ENCODE data around the gene ABLIM3. TPM values are rescaled to one million over a fixed set of nuclear protein-coding genes. Genes with fewer than 3 reads are reported as not detected.

The ABLIM3 gene
- total RNA-seq, 1 donor from 2014 or later, result 0.64 TPM

- no peaks in the 10 kb centered on the region for H3K9me3 Mint-ChIP-seq (ENCODE audit: unreplicated experiment)
- no peak for DNase-seq (ENCODE audit: extremely low spot score, unreplicated experiment)
- no peaks in the 10 kb centered on the region for H3K36me3 Mint-ChIP-seq (ENCODE audit: unreplicated experiment)
- H3K4me1 Mint-ChIP-seq (ENCODE audit: unreplicated experiment), result peaks cover 4% of the 10 kb centered on the region
- no peak overlapping the region for H3K4me3 Mint-ChIP-seq (ENCODE audit: unreplicated experiment)
- no peak for TF ChIP-seq CTCF (IDR thresholded peaks at IDR 0.05)
- H3K27me3 Mint-ChIP-seq (ENCODE audit: unreplicated experiment), result no peaks in the 10 kb centered on the region
- no peak overlapping the region for H3K27ac Mint-ChIP-seq (ENCODE audit: unreplicated experiment)
These were observed 12.0 kb downstream of the ABLIM3 start for GRCh38 chr5:149153193-149153750.

DNA sequence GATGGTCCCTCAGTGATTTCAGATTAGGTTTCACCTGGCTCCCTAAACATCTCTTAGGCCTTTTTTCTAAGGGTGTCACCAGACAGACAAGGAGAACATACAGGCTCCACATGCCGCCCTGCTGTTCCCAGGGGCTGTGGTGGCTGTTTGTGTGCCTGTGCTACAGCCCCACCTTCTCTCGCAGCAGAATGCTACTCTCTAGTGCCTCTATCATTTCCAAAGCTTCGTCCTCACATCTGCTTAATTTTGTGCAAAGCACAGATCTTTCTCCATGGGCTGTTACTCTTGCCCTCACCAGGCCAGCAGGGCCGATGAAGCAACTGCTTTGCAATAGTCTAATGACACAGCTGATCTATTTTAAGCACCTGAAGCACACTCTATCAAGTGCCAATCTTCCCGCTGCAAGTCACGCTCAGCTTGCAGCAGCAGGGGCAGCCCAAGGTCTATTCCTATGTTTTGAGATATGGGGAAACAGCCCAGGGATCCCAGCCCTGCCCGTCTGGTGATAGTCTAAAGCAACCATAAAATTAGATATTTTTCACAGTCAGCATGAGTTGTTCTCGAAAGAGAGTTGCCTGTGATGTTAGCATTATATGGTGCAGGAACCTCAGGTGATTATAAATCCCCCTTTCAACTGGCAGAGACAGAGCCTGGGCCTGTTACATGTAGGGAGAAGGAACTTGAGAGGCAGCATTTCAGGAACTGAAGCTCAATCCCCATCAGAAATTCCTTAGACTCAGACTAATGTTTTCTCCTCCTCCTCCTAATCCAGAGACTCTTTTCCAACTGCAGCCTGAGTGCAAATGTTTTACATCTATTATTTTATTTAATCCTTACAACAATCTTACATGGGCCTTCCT is 12.7 kb downstream of the ABLIM3 start:
- no peak overlapping the region for H3K27ac Mint-ChIP-seq (ENCODE audit: unreplicated experiment)
- H3K36me3 Mint-ChIP-seq (ENCODE audit: unreplicated experiment), result no peaks in the 10 kb centered on the region
- H3K4me3 Mint-ChIP-seq (ENCODE audit: unreplicated experiment), result no peak overlapping the region
- H3K27me3 Mint-ChIP-seq (ENCODE audit: unreplicated experiment), result no peaks in the 10 kb centered on the region
- no peak for TF ChIP-seq CTCF (IDR thresholded peaks at IDR 0.05)
- no peaks in the 10 kb centered on the region for H3K9me3 Mint-ChIP-seq (ENCODE audit: unreplicated experiment)
- peaks cover 4% of the 10 kb centered on the region for H3K4me1 Mint-ChIP-seq (ENCODE audit: unreplicated experiment)
- no peak for DNase-seq (ENCODE audit: extremely low spot score, unreplicated experiment)

DNA sequence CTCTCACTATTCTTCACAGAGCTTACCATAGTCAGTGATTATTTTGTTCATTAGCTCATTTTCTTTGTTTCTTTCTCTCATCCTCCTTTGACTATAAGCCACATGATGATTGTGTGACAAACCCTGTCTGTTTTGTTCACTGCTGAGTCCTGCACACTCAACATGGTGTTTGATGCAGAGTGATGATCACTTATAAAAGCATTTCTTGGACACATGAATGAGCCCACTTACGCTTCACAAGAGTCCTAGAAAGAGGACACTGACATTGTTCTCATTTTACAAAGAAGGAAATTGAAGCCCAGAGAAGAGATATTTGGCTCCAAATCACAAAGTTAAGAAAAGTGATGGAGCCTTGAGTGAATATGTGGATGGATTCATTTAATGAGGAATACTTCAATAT is 13.4 kb downstream of the ABLIM3 start:
- no peaks in the 10 kb centered on the region for H3K27me3 Mint-ChIP-seq (ENCODE audit: unreplicated experiment)
- H3K4me3 Mint-ChIP-seq (ENCODE audit: unreplicated experiment), result no peak overlapping the region
- TF ChIP-seq CTCF (IDR thresholded peaks at IDR 0.05), result no peak
- H3K9me3 Mint-ChIP-seq (ENCODE audit: unreplicated experiment), result no peaks in the 10 kb centered on the region
- H3K4me1 Mint-ChIP-seq (ENCODE audit: unreplicated experiment), result peaks cover 4% of the 10 kb centered on the region
- no peaks in the 10 kb centered on the region for H3K36me3 Mint-ChIP-seq (ENCODE audit: unreplicated experiment)
- H3K27ac Mint-ChIP-seq (ENCODE audit: unreplicated experiment), result no peak overlapping the region
- DNase-seq (ENCODE audit: extremely low spot score, unreplicated experiment), result no peak

DNA sequence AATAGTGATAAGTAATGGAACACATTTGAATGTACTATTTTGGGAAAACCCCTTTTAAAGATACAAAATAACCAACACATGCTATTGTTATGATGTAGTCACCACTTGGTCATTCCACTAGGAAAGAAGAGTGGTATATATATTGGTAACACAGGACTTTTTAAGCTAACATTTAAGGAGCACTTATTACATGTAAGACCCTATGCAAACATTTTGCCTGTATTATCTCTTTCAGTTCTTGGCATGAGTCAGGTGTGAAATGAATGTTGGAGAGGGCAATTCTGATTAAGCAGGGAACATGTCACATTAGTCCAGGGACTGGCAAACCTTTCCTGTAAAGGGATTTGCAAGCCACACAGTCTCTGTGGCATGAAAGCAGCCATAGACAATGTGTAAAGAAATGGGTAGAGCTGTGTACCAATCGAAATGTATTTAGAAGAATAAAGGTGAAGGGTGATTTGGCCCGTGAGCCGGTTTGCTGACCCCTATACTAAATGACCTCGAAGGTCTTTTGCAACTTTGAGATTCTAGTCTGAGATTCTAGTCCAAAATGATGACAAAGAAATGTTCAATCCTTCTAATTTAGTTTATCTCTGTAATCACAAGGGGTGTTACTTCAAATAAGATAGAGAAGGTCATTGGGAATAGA is 15.3 kb downstream of the ABLIM3 start:
- H3K27ac Mint-ChIP-seq (ENCODE audit: unreplicated experiment), result no peak overlapping the region
- H3K4me3 Mint-ChIP-seq (ENCODE audit: unreplicated experiment), result no peak overlapping the region
- H3K9me3 Mint-ChIP-seq (ENCODE audit: unreplicated experiment), result no peaks in the 10 kb centered on the region
- DNase-seq (ENCODE audit: extremely low spot score, unreplicated experiment), result no peak
- H3K4me1 Mint-ChIP-seq (ENCODE audit: unreplicated experiment), result peaks cover 4% of the 10 kb centered on the region
- TF ChIP-seq CTCF (IDR thresholded peaks at IDR 0.05), result no peak
- no peaks in the 10 kb centered on the region for H3K36me3 Mint-ChIP-seq (ENCODE audit: unreplicated experiment)
- H3K27me3 Mint-ChIP-seq (ENCODE audit: unreplicated experiment), result no peaks in the 10 kb centered on the region

- Mint-ChIP-seq H3K27ac (ENCODE audit: unreplicated experiment) (no peak overlapping the region), H3K36me3 (ENCODE audit: unreplicated experiment) (no peaks in the 10 kb centered on the region), H3K4me3 (ENCODE audit: unreplicated experiment) (no peak overlapping the region), H3K9me3 (ENCODE audit: unreplicated experiment) (no peaks in the 10 kb centered on the region), H3K4me1 (ENCODE audit: unreplicated experiment) (peaks cover 2% of the 10 kb centered on the region), H3K27me3 (ENCODE audit: unreplicated experiment) (no peaks in the 10 kb centered on the region)
- no peak for DNase-seq (ENCODE audit: extremely low spot score, unreplicated experiment)
- no peak for TF ChIP-seq CTCF (IDR thresholded peaks at IDR 0.05)
These were observed 16.0 kb downstream of the ABLIM3 start for GRCh38 chr5:149157330-149157729.
